Panc1 (cell line): ENCODE results near the gene SETD1A. TPM values are rescaled to one million over a fixed set of nuclear protein-coding genes. Genes with fewer than 3 reads are reported as not detected.

ENCODE experiments used
- ATAC-seq: fragments of 200-7000 bp; cut with Tn5 transposase; 2 replicates; pipeline ENCODE4 v1.9.1; 2020; ENCODE audit warnings: mild to moderate bottlenecking, moderate library complexity
- BruUV-seq: library from RNA; stranded (reverse); fragments of 400-500 nt; replicated peaks from 2 replicates; lab custom pipeline; 2021; lab: Mats Ljungman, UMichigan
- CTCF ChIA-PET: fragments of 300-600 bp; sonication (Branson Sonifier 250); formaldehyde crosslinking; loops from one replicate; lab custom pipeline; 2022; ENCODE audit warnings: antibody characterized with exemption; lab: Charles Lee
- POLR2A ChIA-PET: fragments of 300-600 bp; sonication (Branson Sonifier 250); formaldehyde crosslinking; loops from one replicate; lab custom pipeline; 2022; ENCODE audit warnings: antibody characterized with exemption; lab: Charles Lee
- DNase-seq: peaks from one replicate; pipeline ENCODE4 v3.0.0-alpha.2; 2010; ENCODE audit warnings: low read depth, low spot score
- H3K27ac ChIP-seq: 2 replicates; pipeline ENCODE4 v1.5.1; 2011; ENCODE audit warnings: mild to moderate bottlenecking, low read length, inconsistent platforms
- H3K27me3 ChIP-seq: fragments of 200-500 bp; sonication (Bioruptor generic); 2 replicates; pipeline ENCODE4 v1.6.0; 2014; ENCODE audit warnings: low read length, inconsistent platforms; ENCODE audit not compliant: control insufficient read depth, insufficient read depth
- H3K36me3 ChIP-seq: fragments of 200-500 bp; sonication (Bioruptor generic); 2 replicates; pipeline ENCODE4 v1.5.1; 2014; ENCODE audit warnings: inconsistent platforms, mild to moderate bottlenecking, low read length, moderate library complexity; ENCODE audit not compliant: control insufficient read depth, insufficient read depth
- H3K4me1 ChIP-seq: 2 replicates; pipeline ENCODE4 v1.5.1; 2011; ENCODE audit warnings: inconsistent platforms, mild to moderate bottlenecking, low read length, moderate library complexity; ENCODE audit not compliant: control insufficient read depth, insufficient read depth
- H3K4me3 ChIP-seq, 2 experiments: 2 replicates each; pipeline ENCODE4 v1.5.1; 2011 to 2012; ENCODE audit warnings: low read depth in 2 of 2, low read length in 2 of 2, mild to moderate bottlenecking in 2 of 2, inconsistent platforms in 1 of 2, moderate library complexity in 1 of 2
- H3K9me3 ChIP-seq: fragments of 200-500 bp; sonication (Bioruptor generic); 2 replicates; pipeline ENCODE4 v1.5.1; 2014; ENCODE audit warnings: low read depth, mild to moderate bottlenecking, inconsistent platforms, low read length, moderate library complexity; ENCODE audit not compliant: control insufficient read depth, insufficient read depth
- CTCF ChIP-seq: fragments of 450-650 bp; IDR thresholded peaks from 2 replicates; pipeline ENCODE4 v1.5.1; 2017; ENCODE audit warnings: mild to moderate bottlenecking
- POLR2AphosphoS5 ChIP-seq: IDR thresholded peaks from 2 replicates; pipeline ENCODE4 v1.6.1; 2012; ENCODE audit warnings: mild to moderate bottlenecking, low read depth, low read length, moderate library complexity
- REST ChIP-seq, 2 experiments: IDR thresholded peaks; 2 replicates each; pipeline ENCODE4 v1.6.1; 2011 to 2012; ENCODE audit warnings: low read depth in 2 of 2, control low read depth in 1 of 2, low read length in 1 of 2, mild to moderate bottlenecking in 1 of 2, moderate library complexity in 1 of 2; ENCODE audit not compliant: insufficient read depth in 1 of 2
- SIN3A ChIP-seq: IDR thresholded peaks from 2 replicates; pipeline ENCODE4 v1.6.1; 2012; ENCODE audit warnings: low read depth, mild to moderate bottlenecking, low read length, moderate library complexity, borderline replicate concordance; ENCODE audit not compliant: insufficient read depth
- TCF7L2 ChIP-seq: IDR thresholded peaks from 2 replicates; pipeline ENCODE4 v1.6.1; 2011; ENCODE audit warnings: mild to moderate bottlenecking, low read depth, low read length, inconsistent platforms
- in situ Hi-C: cut with HindIII; loops from 2 replicates; pipeline ENCODE4 v1.10.0; 2016; ENCODE audit warnings: low sequenced_read_pairs, low pct_unique_long_range_greater_than_20kb
- intact Hi-C: fragments of 100-400 bp; cut with micrococcal nuclease; formaldehyde crosslinking; loops from one replicate; pipeline ENCODE4 v1.10.0; 2022; ENCODE audit not compliant: unreplicated experiment
- total RNA-seq: library from RNA; stranded (reverse); gene quantifications from one replicate; pipeline ENCODE4 v1.2.1, GENCODE V29; 2021; ENCODE audit not compliant: unreplicated experiment

Gene SETD1A
- total RNA-seq, 1 experiment from 2014 or later = 38.7 TPM

DNA sequence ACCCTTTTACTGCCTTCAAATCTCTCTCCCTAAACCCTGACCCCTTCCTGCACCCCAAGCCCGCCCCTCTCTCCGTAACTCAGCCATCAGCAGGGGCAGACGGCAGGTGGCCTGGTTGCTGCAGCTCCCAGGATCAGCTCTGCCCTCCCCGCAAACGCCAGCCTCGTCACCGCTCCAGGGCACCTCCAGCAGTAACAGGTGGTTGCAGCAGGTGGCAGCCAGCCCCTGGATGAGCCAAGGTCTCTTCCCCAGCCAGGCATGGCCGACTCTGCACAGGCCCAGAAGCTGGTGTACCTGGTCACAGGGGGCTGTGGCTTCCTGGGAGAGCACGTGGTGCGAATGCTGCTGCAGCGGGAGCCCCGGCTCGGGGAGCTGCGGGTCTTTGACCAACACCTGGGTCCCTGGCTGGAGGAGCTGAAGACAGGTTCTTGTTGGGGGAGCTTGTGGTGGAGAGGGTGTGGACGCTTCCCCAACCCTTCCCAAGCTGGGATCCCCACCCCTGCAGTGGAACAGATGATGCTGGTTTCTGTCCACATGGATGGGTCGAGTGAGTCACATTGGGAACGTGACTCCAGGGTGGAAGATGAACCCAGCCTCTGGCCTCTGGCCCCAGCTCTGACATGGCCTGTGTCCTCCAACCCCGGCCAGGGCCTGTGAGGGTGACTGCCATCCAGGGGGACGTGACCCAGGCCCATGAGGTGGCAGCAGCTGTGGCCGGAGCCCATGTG, 28.0 kb downstream of the SETD1A start:
- peaks cover 9% of the 10 kb centered on the region for H3K4me1 ChIP-seq
- no peak for TF ChIP-seq TCF7L2
- intact Hi-C loops (loop anchor here (5.0 kb wide), 1 partner anchor 112 kb away; no protein-coding TSS in a partner anchor), in situ Hi-C loops (no loop called here)
- H3K27ac ChIP-seq = no peak overlapping the region
- H3K4me3 ChIP-seq = peak overlapping the region; percentile 4 to 39; a peak in 2 of 4 replicates
- POLR2A ChIA-PET = interaction anchor here (0.6 kb wide), 1 partner anchor 139 kb away, joined by 4 read pairs; no protein-coding TSS in a partner anchor
- H3K9me3 ChIP-seq = no peaks in the 10 kb centered on the region
- H3K36me3 ChIP-seq = no peaks in the 10 kb centered on the region
- no TSS peak for BruUV-seq
- DNase-seq (no peak), ATAC-seq (peak; percentile 54)
- no peaks in the 10 kb centered on the region for H3K27me3 ChIP-seq
- CTCF ChIA-PET = interaction anchor here (0.6 to 1.2 kb wide), 4 partner anchors 9 to 157 kb away, joined by 3 to 4 read pairs (median 4); no protein-coding TSS in a partner anchor

GRCh38 chr16:30986129-30986991, 28.8 kb downstream of the SETD1A start:
- in situ Hi-C loops = no loop called here
- no peaks in the 10 kb centered on the region for H3K36me3 ChIP-seq
- peaks cover 9% of the 10 kb centered on the region for H3K4me1 ChIP-seq
- no peaks in the 10 kb centered on the region for H3K27me3 ChIP-seq
- H3K9me3 ChIP-seq = no peaks in the 10 kb centered on the region
- no peak overlapping the region for H3K4me3 ChIP-seq
- ChIA-PET CTCF (interaction anchor here (0.6 kb wide), 1 partner anchor 8 kb away, joined by 3 read pairs; no protein-coding TSS in a partner anchor), POLR2A (no interaction called here)
- H3K27ac ChIP-seq = no peak overlapping the region
- no peak for TF ChIP-seq POLR2AphosphoS5
- no peak for TF ChIP-seq SIN3A
- TF ChIP-seq TCF7L2 = no peak
- TF ChIP-seq CTCF = no peak
- TF ChIP-seq REST (IDR thresholded peaks at IDR 0.05; ENCODE audit: insufficient read depth in 1 of 2, low read depth in 2 of 2, low read length in 1 of 2) = no peak
- no TSS peak for BruUV-seq
- intact Hi-C loops = loop anchor here (5.0 kb wide), 1 partner anchor 111 kb away; no protein-coding TSS in a partner anchor
- no peak for ATAC-seq
- DNase-seq = no peak
